Esophagus muscularis mucosa (tissue), 4 donors: Measurements from ENCODE around the gene ENTR1. TPM values are rescaled to one million over a fixed set of nuclear protein-coding genes. Genes with fewer than 3 reads are reported as not detected.

ENCODE experiments used
- DNase-seq: peaks from one replicate; pipeline ENCODE4 v3.0.0-alpha.2; 2017; ENCODE audit errors: extremely low spot score
- H3K27ac ChIP-seq, 4 donors: fragments of 200-600 bp; sonication (generic); replicated peaks in 1 of 4; 1 replicate in 3 of 4; 2 replicates in 1 of 4; pipeline ENCODE4 v1.5.1; 2016 to 2019; ENCODE audit warnings: mild to moderate bottlenecking in 1 of 4
- H3K27me3 ChIP-seq, 4 donors: fragments of 200-600 bp; sonication (generic); one replicate each; pipeline versions ENCODE4 v1.5.1 to v1.6.0; 2016 to 2019
- H3K36me3 ChIP-seq, 4 donors: fragments of 200-600 bp; sonication (generic); one replicate each; pipeline ENCODE4 v1.5.1; 2016 to 2019
- H3K4me1 ChIP-seq, 4 donors: fragments of 200-600 bp; sonication (generic); one replicate each; pipeline ENCODE4 v1.5.1; 2016 to 2019
- H3K4me3 ChIP-seq, 4 donors: fragments of 200-600 bp; sonication (generic); 1 replicate in 2 of 4; 2 replicates in 2 of 4; pipeline ENCODE4 v1.5.1; 2016 to 2019; ENCODE audit warnings: mild to moderate bottlenecking in 4 of 4, moderate library complexity in 1 of 4
- H3K9me3 ChIP-seq, 4 donors: fragments of 200-600 bp; sonication (generic); 1 replicate in 3 of 4; 2 replicates in 1 of 4; pipeline ENCODE4 v1.5.1; 2016 to 2019
- CTCF ChIP-seq, 3 experiments: fragments of 200-600 bp in 2 of 3; fragments of 450-650 bp in 1 of 3; sonication (generic) in 2 of 3; IDR thresholded peaks; one replicate each; pipeline ENCODE4 v1.5.1; 2017 to 2019; ENCODE audit warnings: antibody characterized with exemption in 3 of 3, mild to moderate bottlenecking in 2 of 3, moderate library complexity in 1 of 3
- EP300 ChIP-seq: sonication (generic); formaldehyde crosslinking; IDR thresholded peaks from one replicate; pipeline ENCODE4 v1.6.1; 2017; ENCODE audit warnings: antibody characterized with exemption
- POLR2A ChIP-seq: fragments of 450-650 bp; IDR thresholded peaks from one replicate; pipeline ENCODE4 v1.6.1; 2017; ENCODE audit warnings: antibody characterized with exemption, moderate library complexity, mild to moderate bottlenecking, low read depth
- POLR2AphosphoS5 ChIP-seq, 2 donors: sonication (generic); formaldehyde crosslinking; IDR thresholded peaks; one replicate each; pipeline ENCODE4 v1.6.1; 2017; ENCODE audit warnings: antibody characterized with exemption in 2 of 2
- WGBS: methylation state at CpG from one replicate; pipeline ENCODE4 v1.1.5; 2018; 5-methylcytosine and 5-hydroxymethylcytosine counted together
- intact Hi-C: fragments of 100-400 bp; cut with DNase I; formaldehyde crosslinking; loops from one replicate; pipeline ENCODE4 v1.15.1; 2023
- total RNA-seq, 4 donors: library from RNA; depleted of rRNA; stranded (reverse); fragments of >200 nt; gene quantifications; one replicate each; pipeline versions ENCODE4 v1.1.0 to v1.2.1, GENCODE V29; 2016

Gene ENTR1
- total RNA-seq, 4 donors from 2014 or later, result 26.2 to 44.8 (median 37.6) TPM

GRCh38 chr9:136422876-136423275 lies 12.5 kb upstream of the ENTR1 start:
- Histone ChIP-seq H3K27ac (no peak overlapping the region), H3K27me3 (no peaks in the 10 kb centered on the region), H3K9me3 (no peaks in the 10 kb centered on the region), H3K36me3 (peaks cover 59 to 88% (median 81%) of the 10 kb centered on the region in 4 donors), H3K4me1 (no peaks in the 10 kb centered on the region), H3K4me3 (no peak overlapping the region)
- no peak for DNase-seq
- TF ChIP-seq EP300 (no peak), CTCF (IDR thresholded peaks at IDR 0.05) (no peak), POLR2AphosphoS5 (IDR thresholded peaks at IDR 0.05) (no peak), POLR2A (no peak)
- intact Hi-C loops, result no loop called here
- WGBS, result 95% methylated on average over 14 of the region's 26 CpGs

GRCh38 chr9:136421791-136422190 lies 11.4 kb upstream of the ENTR1 start:
- Histone ChIP-seq H3K27me3 (no peaks in the 10 kb centered on the region), H3K9me3 (no peaks in the 10 kb centered on the region), H3K27ac (no peak overlapping the region), H3K4me1 (no peaks in the 10 kb centered on the region), H3K4me3 (no peak overlapping the region), H3K36me3 (peaks cover 70 to 92% (median 90%) of the 10 kb centered on the region in 4 donors)
- DNase-seq, result no peak
- WGBS, result 93% methylated on average over 17 of the region's 21 CpGs
- TF ChIP-seq EP300 (no peak), POLR2AphosphoS5 (IDR thresholded peaks at IDR 0.05) (no peak), POLR2A (no peak), CTCF (IDR thresholded peaks at IDR 0.05) (no peak)
- intact Hi-C loops, result no loop called here

GRCh38 chr9:136419092-136419420 lies 8.6 kb upstream of the ENTR1 start:
- Histone ChIP-seq H3K9me3 (no peaks in the 10 kb centered on the region), H3K4me1 (no peaks in the 10 kb centered on the region), H3K27me3 (no peaks in the 10 kb centered on the region), H3K36me3 (peaks cover 87 to 100% (median 99%) of the 10 kb centered on the region in 4 donors), H3K27ac (no peak overlapping the region), H3K4me3 (no peak overlapping the region)
- WGBS, result 88% methylated on average over 12 of the region's 12 CpGs
- intact Hi-C loops, result no loop called here
- no peak for DNase-seq
- TF ChIP-seq POLR2A (no peak), POLR2AphosphoS5 (IDR thresholded peaks at IDR 0.05) (no peak), CTCF (IDR thresholded peaks at IDR 0.05) (no peak), EP300 (no peak)

GRCh38 chr9:136418182-136419091 lies 8.0 kb upstream of the ENTR1 start:
- Histone ChIP-seq H3K27ac (no peak overlapping the region), H3K4me3 (no peak overlapping the region), H3K4me1 (no peaks in the 10 kb centered on the region), H3K36me3 (peaks cover 88 to 100% (median 99%) of the 10 kb centered on the region in 4 donors), H3K27me3 (no peaks in the 10 kb centered on the region), H3K9me3 (no peaks in the 10 kb centered on the region)
- 89% methylated on average over 48 of the region's 48 CpGs for WGBS
- no peak for TF ChIP-seq CTCF (IDR thresholded peaks at IDR 0.05)
- TF ChIP-seq EP300, result no peak
- no peak for TF ChIP-seq POLR2A
- TF ChIP-seq POLR2AphosphoS5 (IDR thresholded peaks at IDR 0.05), result no peak
- DNase-seq, result no peak
- intact Hi-C loops, result no loop called here
